WTC11 (cell line): ENCODE measurements around the gene ASAH2B. TPM values are rescaled to one million over a fixed set of nuclear protein-coding genes. Genes with fewer than 3 reads are reported as not detected.
A peak's percentile ranks its signal among the peaks of the same experiment; 100 is the strongest.
"Not testable (repeated sequence)": the region's sequence is repeated elsewhere in the genome, so short reads cannot be mapped to it uniquely, and the experiment has no call there.

Experiments used
- ATAC-seq: fragments of 200-7000 bp; cut with Tn5 transposase; 2 replicates; pipeline ENCODE4 v1.10.0; 2021; ENCODE audit warnings: mild to moderate bottlenecking, moderate library complexity
- CTCF ChIA-PET: fragments of 300-600 bp; sonication (Branson Sonifier 250); formaldehyde crosslinking; loops from one replicate; lab custom pipeline; 2021; ENCODE audit warnings: antibody characterized with exemption; lab: Charles Lee
- POLR2A ChIA-PET: fragments of 350-600 bp; sonication (Branson Sonifier 250); formaldehyde crosslinking; loops from one replicate; lab custom pipeline; 2021; ENCODE audit warnings: antibody characterized with exemption; lab: Charles Lee
- DNase-seq: peaks from one replicate; pipeline ENCODE4 v3.0.0; 2021; ENCODE audit warnings: low spot score
- H3K27ac Mint-ChIP-seq: 2 replicates; pipeline ENCODE4 v1.8.0; 2021; ENCODE audit warnings: mixed read lengths
- H3K27me3 Mint-ChIP-seq: 2 replicates; pipeline ENCODE4 v1.8.0; 2021; ENCODE audit warnings: low read depth, mild to moderate bottlenecking, moderate library complexity, mixed read lengths
- H3K36me3 Mint-ChIP-seq: 2 replicates; pipeline ENCODE4 v1.8.0; 2021; ENCODE audit warnings: mixed read lengths
- H3K4me1 Mint-ChIP-seq: 2 replicates; pipeline ENCODE4 v1.8.0; 2022; ENCODE audit warnings: mixed read lengths
- H3K4me3 Mint-ChIP-seq: 2 replicates; pipeline ENCODE4 v1.8.0; 2021; ENCODE audit warnings: mild to moderate bottlenecking, moderate library complexity, mixed read lengths
- H3K9me3 Mint-ChIP-seq: 2 replicates; pipeline ENCODE4 v1.8.0; 2021; ENCODE audit warnings: mixed read lengths
- CBFB ChIP-seq: sonication (generic); formaldehyde crosslinking; IDR thresholded peaks from 2 replicates; pipeline ENCODE4 v1.8.1; 2022; ENCODE audit warnings: mild to moderate bottlenecking, low read depth, missing genetic modification reagents
- HMGA2 ChIP-seq: fragments of 250-450 bp; sonication (Bioruptor Pico); IDR thresholded peaks from 2 replicates; pipeline ENCODE4 v1.4.0; 2021; ENCODE audit warnings: mild to moderate bottlenecking, moderate library complexity
- TCF7 ChIP-seq: sonication (generic); formaldehyde crosslinking; IDR thresholded peaks from 2 replicates; pipeline ENCODE4 v1.8.0; 2022; ENCODE audit warnings: mild to moderate bottlenecking, low read depth, missing genetic modification reagents, moderate library complexity
- TEAD1 ChIP-seq: sonication (generic); formaldehyde crosslinking; IDR thresholded peaks from 2 replicates; pipeline ENCODE4 v1.8.0; 2022; ENCODE audit warnings: mild to moderate bottlenecking, missing genetic modification reagents
- TEAD4 ChIP-seq: sonication (generic); formaldehyde crosslinking; IDR thresholded peaks from 2 replicates; pipeline ENCODE4 v1.8.0; 2022; ENCODE audit warnings: mild to moderate bottlenecking, missing genetic modification reagents
- total RNA-seq: library from RNA; stranded (reverse); gene quantifications from 3 replicates; pipeline ENCODE4 v1.2.3, GENCODE V29; 2021
- TF ChIP-seq, protein P1 (sequence below): sonication (generic); formaldehyde crosslinking; conservative IDR thresholded peaks from 2 replicates; pipeline ENCODE4 v1.8.1; 2022; ENCODE audit warnings: mild to moderate bottlenecking, missing genetic modification reagents
- TF ChIP-seq, protein P2 (sequence below): fragments of 250-450 bp; sonication (Bioruptor Pico); IDR thresholded peaks from 2 replicates; pipeline ENCODE4 v1.9.0; 2021; ENCODE audit warnings: mild to moderate bottlenecking
- TF ChIP-seq, protein P3 (sequence below): fragments of 250-450 bp; sonication (Bioruptor Pico); IDR thresholded peaks from 2 replicates; pipeline ENCODE4 v1.9.0; 2021; ENCODE audit warnings: mild to moderate bottlenecking, borderline replicate concordance
- TF ChIP-seq, protein P4 (sequence below): fragments of 200-600 bp; IDR thresholded peaks from 2 replicates; pipeline ENCODE4 v1.8.0; 2022; ENCODE audit warnings: antibody characterized with exemption

Gene ASAH2B
- total RNA-seq, 1 experiment from 2014 or later: 5.7 TPM

DNA sequence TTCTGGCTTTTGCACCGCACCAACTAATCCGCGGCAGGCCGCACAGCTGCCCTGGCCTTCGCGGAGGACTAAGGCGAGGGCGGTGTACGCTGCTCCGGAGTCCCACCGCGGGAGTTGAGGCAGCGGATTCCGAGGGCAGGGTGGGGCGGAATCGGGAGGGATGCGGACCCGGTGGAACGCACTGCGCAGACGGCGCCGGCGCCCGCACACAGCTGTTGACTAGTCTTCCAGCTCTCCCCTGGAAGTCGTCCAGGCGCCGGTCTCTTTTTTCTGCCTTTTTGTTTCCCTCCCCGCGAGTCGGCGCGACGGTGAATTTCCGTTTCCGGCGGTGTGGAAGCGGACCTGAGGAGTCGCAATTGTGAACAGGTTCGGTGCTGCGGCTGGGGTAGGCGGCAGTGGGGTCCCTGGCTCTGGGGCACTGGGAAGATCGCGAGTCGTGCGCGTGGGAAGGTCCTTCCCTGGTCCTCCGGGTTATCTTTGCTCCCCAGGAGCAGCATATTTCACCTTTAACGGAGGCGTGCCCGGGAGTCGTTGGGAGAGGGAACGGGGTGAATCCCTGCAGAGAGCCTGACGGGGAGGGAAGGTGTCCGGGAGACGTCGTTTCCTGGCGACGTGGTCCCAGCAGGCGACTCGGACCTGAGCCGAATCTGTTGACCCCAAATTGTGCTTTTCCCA, at the start of gene ASAH2B (continued):
- TF ChIP-seq, protein P1, sequence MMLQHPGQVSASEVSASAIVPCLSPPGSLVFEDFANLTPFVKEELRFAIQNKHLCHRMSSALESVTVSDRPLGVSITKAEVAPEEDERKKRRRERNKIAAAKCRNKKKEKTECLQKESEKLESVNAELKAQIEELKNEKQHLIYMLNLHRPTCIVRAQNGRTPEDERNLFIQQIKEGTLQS (CRISPR knock-in tag): no peak
- TF ChIP-seq CBFB (CRISPR knock-in tag): no peak
- TF ChIP-seq, protein P2, sequence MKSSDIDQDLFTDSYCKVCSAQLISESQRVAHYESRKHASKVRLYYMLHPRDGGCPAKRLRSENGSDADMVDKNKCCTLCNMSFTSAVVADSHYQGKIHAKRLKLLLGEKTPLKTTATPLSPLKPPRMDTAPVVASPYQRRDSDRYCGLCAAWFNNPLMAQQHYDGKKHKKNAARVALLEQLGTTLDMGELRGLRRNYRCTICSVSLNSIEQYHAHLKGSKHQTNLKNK (CRISPR knock-in tag): no peak
- peak; percentile 20; the same call in 1 of the 2 replicates for TF ChIP-seq TEAD1
- TF ChIP-seq TCF7: peak; percentile 77; the same call in 1 of the 2 replicates
- no peak for TF ChIP-seq HMGA2
- TF ChIP-seq, protein P3, sequence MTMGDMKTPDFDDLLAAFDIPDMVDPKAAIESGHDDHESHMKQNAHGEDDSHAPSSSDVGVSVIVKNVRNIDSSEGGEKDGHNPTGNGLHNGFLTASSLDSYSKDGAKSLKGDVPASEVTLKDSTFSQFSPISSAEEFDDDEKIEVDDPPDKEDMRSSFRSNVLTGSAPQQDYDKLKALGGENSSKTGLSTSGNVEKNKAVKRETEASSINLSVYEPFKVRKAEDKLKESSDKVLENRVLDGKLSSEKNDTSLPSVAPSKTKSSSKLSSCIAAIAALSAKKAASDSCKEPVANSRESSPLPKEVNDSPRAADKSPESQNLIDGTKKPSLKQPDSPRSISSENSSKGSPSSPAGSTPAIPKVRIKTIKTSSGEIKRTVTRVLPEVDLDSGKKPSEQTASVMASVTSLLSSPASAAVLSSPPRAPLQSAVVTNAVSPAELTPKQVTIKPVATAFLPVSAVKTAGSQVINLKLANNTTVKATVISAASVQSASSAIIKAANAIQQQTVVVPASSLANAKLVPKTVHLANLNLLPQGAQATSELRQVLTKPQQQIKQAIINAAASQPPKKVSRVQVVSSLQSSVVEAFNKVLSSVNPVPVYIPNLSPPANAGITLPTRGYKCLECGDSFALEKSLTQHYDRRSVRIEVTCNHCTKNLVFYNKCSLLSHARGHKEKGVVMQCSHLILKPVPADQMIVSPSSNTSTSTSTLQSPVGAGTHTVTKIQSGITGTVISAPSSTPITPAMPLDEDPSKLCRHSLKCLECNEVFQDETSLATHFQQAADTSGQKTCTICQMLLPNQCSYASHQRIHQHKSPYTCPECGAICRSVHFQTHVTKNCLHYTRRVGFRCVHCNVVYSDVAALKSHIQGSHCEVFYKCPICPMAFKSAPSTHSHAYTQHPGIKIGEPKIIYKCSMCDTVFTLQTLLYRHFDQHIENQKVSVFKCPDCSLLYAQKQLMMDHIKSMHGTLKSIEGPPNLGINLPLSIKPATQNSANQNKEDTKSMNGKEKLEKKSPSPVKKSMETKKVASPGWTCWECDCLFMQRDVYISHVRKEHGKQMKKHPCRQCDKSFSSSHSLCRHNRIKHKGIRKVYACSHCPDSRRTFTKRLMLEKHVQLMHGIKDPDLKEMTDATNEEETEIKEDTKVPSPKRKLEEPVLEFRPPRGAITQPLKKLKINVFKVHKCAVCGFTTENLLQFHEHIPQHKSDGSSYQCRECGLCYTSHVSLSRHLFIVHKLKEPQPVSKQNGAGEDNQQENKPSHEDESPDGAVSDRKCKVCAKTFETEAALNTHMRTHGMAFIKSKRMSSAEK (CRISPR knock-in tag): no peak
- no peak for TF ChIP-seq TEAD4

DNA sequence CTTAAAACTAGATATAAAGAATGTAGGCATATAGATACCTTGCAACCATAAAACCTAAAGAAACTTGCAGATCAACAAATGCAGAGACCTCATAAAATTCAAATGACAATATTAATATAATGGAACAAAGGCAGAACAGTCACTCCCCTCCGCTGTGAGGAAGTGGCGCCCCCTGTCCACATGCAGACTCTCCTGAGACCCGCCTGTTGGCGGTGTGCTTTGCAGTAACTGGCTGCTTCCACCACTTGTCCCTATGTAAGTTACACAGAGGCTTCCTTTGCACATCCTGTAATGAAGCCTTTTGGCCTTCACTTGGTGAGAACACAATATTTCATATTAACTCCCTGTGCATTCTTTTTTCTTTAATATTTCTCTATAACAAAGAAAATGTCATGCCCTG, 41.9 kb upstream of the ASAH2B start:
- ATAC-seq: peak; percentile 94
- TF ChIP-seq, protein P4, sequence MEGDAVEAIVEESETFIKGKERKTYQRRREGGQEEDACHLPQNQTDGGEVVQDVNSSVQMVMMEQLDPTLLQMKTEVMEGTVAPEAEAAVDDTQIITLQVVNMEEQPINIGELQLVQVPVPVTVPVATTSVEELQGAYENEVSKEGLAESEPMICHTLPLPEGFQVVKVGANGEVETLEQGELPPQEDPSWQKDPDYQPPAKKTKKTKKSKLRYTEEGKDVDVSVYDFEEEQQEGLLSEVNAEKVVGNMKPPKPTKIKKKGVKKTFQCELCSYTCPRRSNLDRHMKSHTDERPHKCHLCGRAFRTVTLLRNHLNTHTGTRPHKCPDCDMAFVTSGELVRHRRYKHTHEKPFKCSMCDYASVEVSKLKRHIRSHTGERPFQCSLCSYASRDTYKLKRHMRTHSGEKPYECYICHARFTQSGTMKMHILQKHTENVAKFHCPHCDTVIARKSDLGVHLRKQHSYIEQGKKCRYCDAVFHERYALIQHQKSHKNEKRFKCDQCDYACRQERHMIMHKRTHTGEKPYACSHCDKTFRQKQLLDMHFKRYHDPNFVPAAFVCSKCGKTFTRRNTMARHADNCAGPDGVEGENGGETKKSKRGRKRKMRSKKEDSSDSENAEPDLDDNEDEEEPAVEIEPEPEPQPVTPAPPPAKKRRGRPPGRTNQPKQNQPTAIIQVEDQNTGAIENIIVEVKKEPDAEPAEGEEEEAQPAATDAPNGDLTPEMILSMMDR: 0 out of 2 replicates have a peak, but pooled peaks have one; percentile 14
- H3K4me3 Mint-ChIP-seq, POLR2A ChIA-PET, H3K9me3 Mint-ChIP-seq, DNase-seq, H3K27me3 Mint-ChIP-seq, CTCF ChIA-PET, H3K27ac Mint-ChIP-seq, H3K36me3 Mint-ChIP-seq, H3K4me1 Mint-ChIP-seq: not testable (repeated sequence)

DNA sequence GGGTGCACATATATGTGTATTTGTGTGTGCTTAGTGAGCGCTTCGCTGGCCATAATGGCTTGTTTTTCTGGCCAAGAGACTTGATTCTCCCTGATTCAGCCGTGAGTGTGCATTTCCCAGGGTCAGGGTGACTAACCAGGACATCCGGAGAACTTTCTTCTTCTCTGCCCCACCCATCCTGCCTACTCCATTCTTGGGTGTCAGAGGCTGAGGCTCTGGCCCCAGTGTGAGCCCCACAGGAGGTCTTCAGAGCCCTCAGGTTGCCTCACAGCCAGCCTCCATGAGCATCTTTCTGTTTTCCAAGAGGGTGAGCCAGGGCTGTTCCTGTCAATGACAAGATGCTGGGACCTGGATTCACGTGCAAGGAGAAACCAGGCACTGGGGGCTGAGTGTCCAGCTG, 37.8 kb upstream of the ASAH2B start:
- H3K4me1 Mint-ChIP-seq, CTCF ChIA-PET, ATAC-seq: not testable (repeated sequence)

DNA sequence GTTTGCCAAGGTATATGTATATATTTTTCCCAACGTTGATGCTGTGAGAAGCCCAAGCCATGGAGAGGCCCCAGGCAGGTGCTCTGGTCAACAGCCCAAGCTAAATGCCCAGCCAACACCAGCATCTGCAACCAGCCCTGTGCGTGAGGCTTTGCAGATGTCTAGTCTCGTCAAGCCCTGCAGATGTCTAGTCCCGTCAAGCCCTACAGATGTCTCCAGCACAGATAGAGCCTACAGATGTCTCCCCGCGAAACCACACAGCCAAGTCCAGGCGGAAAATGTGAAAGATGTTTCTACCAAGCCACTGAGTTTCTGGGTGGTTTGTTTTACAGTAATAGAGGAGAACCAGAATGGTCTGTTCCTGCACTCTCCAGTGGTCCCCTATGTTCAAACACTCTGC, 36.7 kb upstream of the ASAH2B start:
- H3K27me3 Mint-ChIP-seq, DNase-seq, H3K9me3 Mint-ChIP-seq, H3K36me3 Mint-ChIP-seq, CTCF ChIA-PET, POLR2A ChIA-PET, H3K27ac Mint-ChIP-seq, H3K4me1 Mint-ChIP-seq, H3K4me3 Mint-ChIP-seq, ATAC-seq: not testable (repeated sequence)

More for the DNA sequence above, 37.8 kb upstream of the ASAH2B start:
- H3K27ac Mint-ChIP-seq, H3K9me3 Mint-ChIP-seq, H3K27me3 Mint-ChIP-seq, H3K4me3 Mint-ChIP-seq, POLR2A ChIA-PET, DNase-seq, H3K36me3 Mint-ChIP-seq: not testable (repeated sequence)

DNA sequence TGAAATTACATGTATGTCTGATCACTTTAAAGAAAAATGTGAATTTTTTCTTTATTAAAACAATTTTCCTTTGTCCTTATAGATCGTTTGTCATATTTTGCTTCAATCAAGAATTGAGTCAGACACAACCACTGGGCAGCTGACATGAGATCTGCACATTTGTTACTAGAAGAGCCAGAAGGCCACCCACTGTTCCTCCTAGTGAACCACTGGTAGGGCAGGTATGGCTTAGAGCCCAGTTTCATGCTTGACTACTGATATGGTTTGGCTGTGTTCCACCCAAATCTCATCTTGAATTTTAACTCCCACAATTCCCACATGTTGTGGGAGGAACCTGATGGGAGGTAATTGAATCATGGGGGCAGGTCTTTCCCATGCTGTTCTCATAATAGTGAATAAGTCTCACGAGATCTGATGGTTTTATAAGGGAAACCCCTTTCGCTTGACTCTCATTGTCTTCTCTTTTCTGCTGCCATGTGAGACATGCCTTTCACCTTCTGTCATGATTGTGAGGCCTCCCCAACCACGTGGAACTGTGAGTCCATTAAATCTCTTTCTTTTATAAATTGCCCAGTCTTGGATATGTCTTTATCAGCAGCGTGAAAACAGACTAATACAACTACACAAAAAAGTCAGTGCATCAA, 35.2 kb upstream of the ASAH2B start:
- CTCF ChIA-PET, ATAC-seq, DNase-seq: not testable (repeated sequence)

DNA sequence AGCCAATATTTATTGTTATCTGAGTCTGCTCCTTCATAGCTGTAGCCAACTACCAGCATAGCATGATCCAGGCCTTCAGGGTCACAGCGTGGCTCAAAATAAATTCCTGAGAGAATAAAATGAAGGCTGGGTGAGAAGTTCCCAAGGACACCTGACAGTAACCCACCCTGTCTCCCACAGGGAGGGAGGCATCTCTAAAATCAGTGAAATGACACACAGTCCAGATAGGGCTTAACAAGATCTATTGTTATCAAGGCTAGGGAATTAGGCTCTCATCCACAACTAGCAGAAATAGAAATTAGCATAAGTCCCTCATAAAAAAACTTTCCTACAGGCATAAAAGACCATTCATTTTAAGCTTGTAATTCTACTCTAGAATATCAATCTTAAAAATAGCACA, 33.7 kb upstream of the ASAH2B start:
- H3K4me1 Mint-ChIP-seq, POLR2A ChIA-PET, DNase-seq, H3K9me3 Mint-ChIP-seq, ATAC-seq, H3K4me3 Mint-ChIP-seq, H3K27ac Mint-ChIP-seq, H3K27me3 Mint-ChIP-seq, CTCF ChIA-PET, H3K36me3 Mint-ChIP-seq: not testable (repeated sequence)

More for the DNA sequence above, 35.2 kb upstream of the ASAH2B start:
- H3K27ac Mint-ChIP-seq, POLR2A ChIA-PET, H3K4me1 Mint-ChIP-seq, H3K27me3 Mint-ChIP-seq, H3K4me3 Mint-ChIP-seq, H3K9me3 Mint-ChIP-seq, H3K36me3 Mint-ChIP-seq: not testable (repeated sequence)

DNA sequence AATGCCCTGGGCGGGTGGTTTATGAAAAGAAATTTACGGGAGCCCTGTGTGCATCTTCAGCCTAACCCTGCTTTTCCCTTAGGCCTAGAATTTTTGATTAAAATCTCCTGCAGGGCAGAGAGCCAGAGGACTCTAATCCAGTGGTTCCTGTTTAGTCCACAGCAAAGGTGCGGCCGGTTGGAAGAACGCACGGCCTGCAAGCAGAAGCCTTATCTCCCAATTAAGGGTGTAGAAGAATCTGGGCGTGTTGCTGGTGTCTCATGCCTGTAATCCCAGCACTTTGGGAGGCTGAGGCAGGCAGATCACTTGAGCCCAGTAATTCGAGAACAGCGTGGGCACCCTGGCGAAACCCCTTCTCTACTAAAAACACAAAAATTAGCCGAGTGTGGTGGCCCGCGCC, 29.5 kb upstream of the ASAH2B start:
- not testable (repeated sequence) for H3K27ac Mint-ChIP-seq

DNA sequence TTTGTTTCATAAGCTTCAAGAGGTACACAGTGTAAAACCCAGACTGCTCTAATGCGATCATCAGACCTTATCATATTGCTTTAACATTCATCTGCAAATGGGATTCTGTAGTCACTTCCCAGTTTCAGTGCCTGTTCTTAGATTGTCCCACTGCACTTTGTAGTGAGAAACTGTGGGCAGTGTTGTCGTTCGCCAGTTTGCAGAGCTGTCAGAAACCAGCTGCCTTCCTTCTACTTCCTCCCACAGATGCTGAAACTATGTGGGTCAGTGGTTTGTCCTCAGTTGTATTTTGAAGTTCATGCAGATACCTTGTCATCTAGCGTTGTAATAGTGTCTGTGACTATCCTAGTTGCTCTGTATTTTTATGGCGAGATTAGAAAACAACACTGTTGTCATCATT, 15.9 kb upstream of the ASAH2B start:
- not testable (repeated sequence) for DNase-seq

More for the DNA sequence above, 29.5 kb upstream of the ASAH2B start:
- POLR2A ChIA-PET, ATAC-seq, H3K27me3 Mint-ChIP-seq, CTCF ChIA-PET, H3K36me3 Mint-ChIP-seq, H3K4me1 Mint-ChIP-seq, H3K9me3 Mint-ChIP-seq, DNase-seq, H3K4me3 Mint-ChIP-seq: not testable (repeated sequence)

More for the DNA sequence above, 15.9 kb upstream of the ASAH2B start:
- H3K27ac Mint-ChIP-seq, H3K4me3 Mint-ChIP-seq, CTCF ChIA-PET, H3K27me3 Mint-ChIP-seq, H3K9me3 Mint-ChIP-seq, POLR2A ChIA-PET, H3K36me3 Mint-ChIP-seq, ATAC-seq: not testable (repeated sequence)
- peaks cover 14% of the 10 kb centered on the region for H3K4me1 Mint-ChIP-seq
